ENCODE measurements around the gene RNF150. TPM values are rescaled to one million over a fixed set of nuclear protein-coding genes. Genes with fewer than 3 reads are reported as not detected.

RNF150 gene
- total RNA-seq, 2 experiments from 2014 or later = 0.02 to 0.08 TPM

GRCh38 chr4:140856621-140857062, 276.6 kb downstream of the RNF150 start:
- no peak for DNase-seq
- Mint-ChIP-seq H3K4me1 (no peaks in the 10 kb centered on the region), H3K9me3 (no peaks in the 10 kb centered on the region), H3K27me3 (peaks cover 5% of the 10 kb centered on the region), H3K4me3 (no peak overlapping the region), H3K36me3 (no peaks in the 10 kb centered on the region), H3K27ac (no peak overlapping the region)

GRCh38 chr4:140854168-140854567, 279.1 kb downstream of the RNF150 start:
- Mint-ChIP-seq H3K4me3 (no peak overlapping the region), H3K27ac (no peak overlapping the region), H3K4me1 (no peaks in the 10 kb centered on the region), H3K9me3 (no peaks in the 10 kb centered on the region), H3K36me3 (no peaks in the 10 kb centered on the region), H3K27me3 (peaks cover 5% of the 10 kb centered on the region)
- DNase-seq = no peak

- H3K4me3 Mint-ChIP-seq = no peak overlapping the region
- no peaks in the 10 kb centered on the region for H3K36me3 Mint-ChIP-seq
- DNase-seq = no peak
- H3K9me3 Mint-ChIP-seq = no peaks in the 10 kb centered on the region
- peaks cover 5% of the 10 kb centered on the region for H3K27me3 Mint-ChIP-seq
- no peak overlapping the region for H3K27ac Mint-ChIP-seq
- no peaks in the 10 kb centered on the region for H3K4me1 Mint-ChIP-seq
Observed at GRCh38 chr4:140851804-140852203, 281.5 kb downstream of the RNF150 start.

- DNase-seq = peak; percentile 4
- no peaks in the 10 kb centered on the region for H3K9me3 Mint-ChIP-seq
- no peaks in the 10 kb centered on the region for H3K4me1 Mint-ChIP-seq
- H3K4me3 Mint-ChIP-seq = no peak overlapping the region
- H3K36me3 Mint-ChIP-seq = no peaks in the 10 kb centered on the region
- no peak overlapping the region for H3K27ac Mint-ChIP-seq
- peaks cover 5% of the 10 kb centered on the region for H3K27me3 Mint-ChIP-seq
Observed at GRCh38 chr4:140851032-140851636, 282.1 kb downstream of the RNF150 start.

- DNase-seq = no peak
- Mint-ChIP-seq H3K36me3 (no peaks in the 10 kb centered on the region), H3K9me3 (no peaks in the 10 kb centered on the region), H3K27me3 (peaks cover 5% of the 10 kb centered on the region), H3K4me1 (no peaks in the 10 kb centered on the region), H3K4me3 (no peak overlapping the region), H3K27ac (no peak overlapping the region)
Observed at GRCh38 chr4:140849526-140849925, 283.7 kb downstream of the RNF150 start.

GRCh38 chr4:140846736-140847135, 286.5 kb downstream of the RNF150 start:
- H3K27ac Mint-ChIP-seq = no peak overlapping the region
- peaks cover 10% of the 10 kb centered on the region for H3K27me3 Mint-ChIP-seq
- H3K4me1 Mint-ChIP-seq = no peaks in the 10 kb centered on the region
- H3K9me3 Mint-ChIP-seq = no peaks in the 10 kb centered on the region
- no peak for DNase-seq
- H3K36me3 Mint-ChIP-seq = no peaks in the 10 kb centered on the region
- H3K4me3 Mint-ChIP-seq = no peak overlapping the region

GRCh38 chr4:140844061-140844460, 289.2 kb downstream of the RNF150 start:
- H3K36me3 Mint-ChIP-seq = no peaks in the 10 kb centered on the region
- no peak overlapping the region for H3K27ac Mint-ChIP-seq
- no peak for DNase-seq
- H3K4me1 Mint-ChIP-seq = no peaks in the 10 kb centered on the region
- no peaks in the 10 kb centered on the region for H3K9me3 Mint-ChIP-seq
- H3K4me3 Mint-ChIP-seq = no peak overlapping the region
- H3K27me3 Mint-ChIP-seq = peaks cover 8% of the 10 kb centered on the region

GRCh38 chr4:140841186-140841585, 292.1 kb downstream of the RNF150 start:
- Mint-ChIP-seq H3K27me3 (peaks cover 8% of the 10 kb centered on the region), H3K9me3 (no peaks in the 10 kb centered on the region), H3K27ac (no peak overlapping the region), H3K4me1 (no peaks in the 10 kb centered on the region), H3K4me3 (no peak overlapping the region), H3K36me3 (no peaks in the 10 kb centered on the region)
- DNase-seq = no peak

GRCh38 chr4:140839888-140840790, 293.1 kb downstream of the RNF150 start:
- Mint-ChIP-seq H3K9me3 (no peaks in the 10 kb centered on the region), H3K27ac (no peak overlapping the region), H3K36me3 (no peaks in the 10 kb centered on the region), H3K4me1 (no peaks in the 10 kb centered on the region), H3K4me3 (no peak overlapping the region), H3K27me3 (peaks cover 8% of the 10 kb centered on the region)
- no peak for DNase-seq

GRCh38 chr4:140839406-140839805, 293.9 kb downstream of the RNF150 start:
- no peak overlapping the region for H3K4me3 Mint-ChIP-seq
- H3K27ac Mint-ChIP-seq = no peak overlapping the region
- peaks cover 10% of the 10 kb centered on the region for H3K27me3 Mint-ChIP-seq
- no peaks in the 10 kb centered on the region for H3K36me3 Mint-ChIP-seq
- H3K9me3 Mint-ChIP-seq = no peaks in the 10 kb centered on the region
- no peak for DNase-seq
- H3K4me1 Mint-ChIP-seq = no peaks in the 10 kb centered on the region

GRCh38 chr4:140837736-140838135, 295.5 kb downstream of the RNF150 start:
- Mint-ChIP-seq H3K27ac (no peak overlapping the region), H3K4me3 (no peak overlapping the region), H3K4me1 (no peaks in the 10 kb centered on the region), H3K27me3 (peaks cover 14% of the 10 kb centered on the region), H3K36me3 (no peaks in the 10 kb centered on the region), H3K9me3 (no peaks in the 10 kb centered on the region)
- DNase-seq = no peak

GRCh38 chr4:140834839-140835495, 298.3 kb downstream of the RNF150 start:
- H3K4me3 Mint-ChIP-seq = no peak overlapping the region
- peaks cover 10% of the 10 kb centered on the region for H3K27me3 Mint-ChIP-seq
- no peaks in the 10 kb centered on the region for H3K9me3 Mint-ChIP-seq
- DNase-seq = no peak
- no peaks in the 10 kb centered on the region for H3K36me3 Mint-ChIP-seq
- H3K4me1 Mint-ChIP-seq = no peaks in the 10 kb centered on the region
- no peak overlapping the region for H3K27ac Mint-ChIP-seq

- Mint-ChIP-seq H3K9me3 (no peaks in the 10 kb centered on the region), H3K4me1 (no peaks in the 10 kb centered on the region), H3K4me3 (no peak overlapping the region)
Observed at GRCh38 chr4:140833280-140833679, 300.0 kb downstream of the RNF150 start.

GRCh38 chr4:140829825-140830224, 303.4 kb downstream of the RNF150 start:
- no peaks in the 10 kb centered on the region for H3K4me1 Mint-ChIP-seq
- no peak for DNase-seq
- peaks cover 24% of the 10 kb centered on the region for H3K27me3 Mint-ChIP-seq
- no peak overlapping the region for H3K27ac Mint-ChIP-seq
- no peak overlapping the region for H3K4me3 Mint-ChIP-seq
- no peaks in the 10 kb centered on the region for H3K36me3 Mint-ChIP-seq
- H3K9me3 Mint-ChIP-seq = no peaks in the 10 kb centered on the region

More at GRCh38 chr4:140833280-140833679, 300.0 kb downstream of the RNF150 start:
- no peak for DNase-seq
- Mint-ChIP-seq H3K36me3 (no peaks in the 10 kb centered on the region), H3K27me3 (peaks cover 13% of the 10 kb centered on the region), H3K27ac (no peak overlapping the region)

- Mint-ChIP-seq H3K36me3 (no peaks in the 10 kb centered on the region), H3K9me3 (no peaks in the 10 kb centered on the region), H3K4me3 (no peak overlapping the region), H3K27ac (no peak overlapping the region), H3K4me1 (no peaks in the 10 kb centered on the region), H3K27me3 (peaks cover 17% of the 10 kb centered on the region)
- DNase-seq = no peak
Observed at GRCh38 chr4:140826701-140827027, 306.6 kb downstream of the RNF150 start.

Data from activated naive CD8-positive, alpha-beta T cell treated with anti-CD3 and anti-CD28 coated beads for 36 hours (primary cell).